HEK293T (cell line): ENCODE measurements around the gene DLX4.

Source experiments
- ARNT ChIP-seq: fragments of 450-650 bp; IDR thresholded peaks from 2 replicates; pipeline ENCODE4 v1.6.1; 2017; ENCODE audit warnings: mild to moderate bottlenecking
- BHLHE40 ChIP-seq: fragments of 450-650 bp; IDR thresholded peaks from 2 replicates; pipeline ENCODE4 v1.6.1; 2016; ENCODE audit warnings: mild to moderate bottlenecking, moderate library complexity, borderline replicate concordance
- CTBP1 ChIP-seq: fragments of 450-650 bp; IDR thresholded peaks from 2 replicates; pipeline ENCODE4 v1.6.1; 2016; ENCODE audit warnings: borderline replicate concordance
- ELF4 ChIP-seq: fragments of 450-650 bp; IDR thresholded peaks from 2 replicates; pipeline ENCODE4 v1.6.1; 2017; ENCODE audit warnings: antibody characterized with exemption
- FOXA1 ChIP-seq: fragments of 450-650 bp; IDR thresholded peaks from 2 replicates; pipeline ENCODE4 v1.6.1; 2016; ENCODE audit warnings: mild to moderate bottlenecking
- FOXK2 ChIP-seq: fragments of 450-650 bp; IDR thresholded peaks from 2 replicates; pipeline ENCODE4 v1.6.1; 2016; ENCODE audit warnings: mild to moderate bottlenecking
- FOXM1 ChIP-seq: fragments of 450-650 bp; IDR thresholded peaks from 2 replicates; pipeline ENCODE4 v1.6.1; 2017; ENCODE audit warnings: mild to moderate bottlenecking, borderline replicate concordance
- L3MBTL2 ChIP-seq: fragments of 450-650 bp; conservative IDR thresholded peaks from 2 replicates; pipeline ENCODE4 v1.6.1; 2016; ENCODE audit warnings: mild to moderate bottlenecking
- LEF1 ChIP-seq: fragments of 450-650 bp; IDR thresholded peaks from 2 replicates; pipeline ENCODE4 v1.6.1; 2017; ENCODE audit warnings: mild to moderate bottlenecking, borderline replicate concordance
- PKNOX1 ChIP-seq: fragments of 450-650 bp; IDR thresholded peaks from 2 replicates; pipeline ENCODE4 v1.6.1; 2016
- SP1 ChIP-seq: fragments of 450-650 bp; IDR thresholded peaks from 2 replicates; pipeline ENCODE4 v1.6.1; 2017
- SUZ12 ChIP-seq: fragments of 450-650 bp; IDR thresholded peaks from 2 replicates; pipeline ENCODE4 v1.6.1; 2016; ENCODE audit warnings: mild to moderate bottlenecking
- TARDBP ChIP-seq: fragments of 450-650 bp; IDR thresholded peaks from 2 replicates; pipeline ENCODE4 v1.6.1; 2016

DNA sequence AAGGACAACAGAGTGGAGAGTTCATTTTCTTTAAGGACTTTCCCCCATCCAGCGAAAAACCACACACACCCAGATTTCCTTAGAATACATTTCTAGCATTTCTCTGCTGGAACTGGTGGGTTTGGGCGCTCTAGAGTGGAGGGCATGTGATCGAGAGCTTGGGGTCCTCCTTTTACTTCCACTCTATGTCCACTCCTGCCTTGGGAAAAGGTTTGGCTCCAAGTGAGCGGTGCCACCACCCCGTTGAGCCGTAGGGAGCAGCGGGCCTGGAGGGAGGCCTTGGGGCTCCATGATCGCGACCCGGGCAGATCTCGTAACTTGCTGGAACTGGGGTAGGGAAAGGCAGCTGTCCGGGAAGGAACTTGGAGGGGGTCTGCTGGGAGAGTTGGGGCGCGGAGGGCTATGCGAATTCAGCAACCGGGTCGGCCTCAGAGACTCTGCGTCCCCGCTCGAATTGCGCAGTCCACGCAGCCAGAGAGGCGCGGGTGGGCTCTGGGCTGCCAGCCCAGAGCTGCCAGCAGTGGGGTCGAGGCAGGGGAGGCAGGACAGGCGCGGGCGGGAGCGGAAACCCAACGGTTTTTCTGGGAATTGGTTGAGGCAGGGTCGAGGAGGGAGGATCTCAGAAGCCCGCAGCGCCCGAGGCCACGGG, 2.3 kb downstream of the DLX4 start:
- TF ChIP-seq L3MBTL2 (no peak), PKNOX1 (no peak), FOXM1 (no peak), SP1 (no peak), ELF4 (no peak), LEF1 (no peak), FOXK2 (no peak), CTBP1 (no peak), BHLHE40 (no peak), SUZ12 (no peak), TARDBP (no peak), ARNT (no peak), FOXA1 (no peak)
